ENCODE data around the gene CHRM1. TPM values are rescaled to one million over a fixed set of nuclear protein-coding genes. Genes with fewer than 3 reads are reported as not detected.

Gene CHRM1
- total and polyA plus RNA-seq, 2 of the 13 experiments (the other 11 are each of a cell fraction or from before 2014, with no cell fraction given), result not detected

DNA sequence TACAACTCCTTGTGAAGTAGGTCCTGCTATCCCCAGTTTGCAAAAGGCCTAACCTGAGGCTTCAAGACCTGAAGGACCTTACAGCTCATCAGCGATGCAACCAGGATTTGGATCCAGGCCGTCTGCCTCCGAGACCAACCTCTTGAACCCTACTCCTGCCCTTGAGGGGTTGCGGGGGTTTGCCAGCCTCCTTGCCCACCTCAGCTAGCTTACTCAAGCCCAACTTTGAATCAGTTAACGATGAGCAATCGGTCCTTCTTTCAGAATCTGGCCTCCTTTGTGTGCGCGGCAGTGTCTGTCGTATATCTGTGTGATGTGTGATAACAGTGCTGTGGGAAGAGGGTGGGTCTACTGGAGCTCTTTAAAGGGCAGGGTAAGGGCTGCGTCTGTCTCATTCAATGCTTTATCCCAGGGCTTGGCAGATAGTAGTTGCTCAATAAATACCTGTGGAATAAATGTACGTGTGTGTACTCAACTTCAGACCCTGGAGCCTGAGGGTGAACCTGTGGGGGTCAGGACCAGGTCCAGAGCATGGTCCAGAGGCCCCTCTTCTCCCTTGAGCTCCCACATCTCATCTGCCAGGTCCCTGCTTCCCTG lies 3.2 kb downstream of the CHRM1 start:
- FAIRE-seq, result no peak
- no peak for ATAC-seq
- H3K27me3 ChIP-seq (ENCODE audit: control insufficient read depth in 1 of 2, insufficient read depth in 2 of 2, low read length in 2 of 2), result peaks cover 10 to 34% of the 10 kb centered on the region in 2 experiments; a peak in 4 of 5 replicates

More for the DNA sequence above, 3.2 kb downstream of the CHRM1 start:
- ChIA-PET CTCF (ENCODE audit: low intra/inter-chr PET ratio, low total read pairs) (no interaction called here), POLR2A (no interaction called here)
- no peak for DNase-seq (ENCODE audit: low spot score)
- H3K79me2 ChIP-seq (ENCODE audit: insufficient read depth, low read length), result no peaks in the 10 kb centered on the region
- no peak overlapping the region for H3K4me3 ChIP-seq (replicated peaks in 1 of 3; ENCODE audit: insufficient read depth in 1 of 3, low read depth in 2 of 3, low read length in 3 of 3)
- H3K9me3 ChIP-seq (ENCODE audit: low read length), result no peaks in the 10 kb centered on the region
- in situ Hi-C loops (cut with HindIII; ENCODE audit: extremely low pct_ligation_motif_present, low pct_unique_long_range_greater_than_20kb), result loop anchor here (25.0 kb wide), 1 partner anchor 294 kb away; no protein-coding TSS in a partner anchor
- no peak overlapping the region for H3K27ac ChIP-seq (ENCODE audit: extremely low read length, insufficient read depth, low read length)
- no peak overlapping the region for H3K4me2 ChIP-seq (ENCODE audit: low read depth, low read length)
- BruUV-seq (replicated peaks), result no TSS peak
- no peak for TF ChIP-seq BRD4 (CRISPR knock-in tag; IDR thresholded peaks at IDR 0.05)
- TF ChIP-seq, protein P1, sequence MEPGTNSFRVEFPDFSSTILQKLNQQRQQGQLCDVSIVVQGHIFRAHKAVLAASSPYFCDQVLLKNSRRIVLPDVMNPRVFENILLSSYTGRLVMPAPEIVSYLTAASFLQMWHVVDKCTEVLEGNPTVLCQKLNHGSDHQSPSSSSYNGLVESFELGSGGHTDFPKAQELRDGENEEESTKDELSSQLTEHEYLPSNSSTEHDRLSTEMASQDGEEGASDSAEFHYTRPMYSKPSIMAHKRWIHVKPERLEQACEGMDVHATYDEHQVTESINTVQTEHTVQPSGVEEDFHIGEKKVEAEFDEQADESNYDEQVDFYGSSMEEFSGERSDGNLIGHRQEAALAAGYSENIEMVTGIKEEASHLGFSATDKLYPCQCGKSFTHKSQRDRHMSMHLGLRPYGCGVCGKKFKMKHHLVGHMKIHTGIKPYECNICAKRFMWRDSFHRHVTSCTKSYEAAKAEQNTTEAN (CRISPR knock-in tag; conservative IDR thresholded peaks at IDR 0.05), result no peak
- no peak for TF ChIP-seq RNF2 (conservative IDR thresholded peaks at IDR 0.05; ENCODE audit: low read depth)
- no peak for TF ChIP-seq ZNF790 (CRISPR knock-in tag; IDR thresholded peaks at IDR 0.05; ENCODE audit: borderline replicate concordance)
- TF ChIP-seq MIXL1 (CRISPR knock-in tag; IDR thresholded peaks at IDR 0.05), result no peak
- no peak for TF ChIP-seq ZKSCAN1 (IDR thresholded peaks at IDR 0.05; ENCODE audit: low read length)
- TF ChIP-seq ZNF33A (CRISPR knock-in tag; IDR thresholded peaks at IDR 0.05; ENCODE audit: borderline replicate concordance), result no peak
- TF ChIP-seq MTA1 (CRISPR knock-in tag; IDR thresholded peaks at IDR 0.05; ENCODE audit: borderline replicate concordance), result no peak
- TF ChIP-seq, protein P2, sequence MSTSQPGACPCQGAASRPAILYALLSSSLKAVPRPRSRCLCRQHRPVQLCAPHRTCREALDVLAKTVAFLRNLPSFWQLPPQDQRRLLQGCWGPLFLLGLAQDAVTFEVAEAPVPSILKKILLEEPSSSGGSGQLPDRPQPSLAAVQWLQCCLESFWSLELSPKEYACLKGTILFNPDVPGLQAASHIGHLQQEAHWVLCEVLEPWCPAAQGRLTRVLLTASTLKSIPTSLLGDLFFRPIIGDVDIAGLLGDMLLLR (CRISPR knock-in tag; IDR thresholded peaks at IDR 0.05), result no peak
- TF ChIP-seq SMC3 (IDR thresholded peaks at IDR 0.05; ENCODE audit: low read length), result no peak
- TF ChIP-seq MAZ (IDR thresholded peaks at IDR 0.05; ENCODE audit: borderline replicate concordance, low read depth, low read length), result no peak
- no peak for TF ChIP-seq MAZ (CRISPR knock-in tag; IDR thresholded peaks at IDR 0.05; ENCODE audit: low read depth)
- H2AFZ ChIP-seq (ENCODE audit: low read length), result no peak overlapping the region
- intact Hi-C loops (cut with micrococcal nuclease; ENCODE audit: unreplicated experiment), result no loop called here
- WGBS (ENCODE audit: low lambda C conversion rate), result 50% methylated on average over 11 of the region's 11 CpGs
- no peaks in the 10 kb centered on the region for H3K4me1 ChIP-seq (ENCODE audit: insufficient read depth, low read length)
- H3K9ac ChIP-seq (ENCODE audit: insufficient read depth, low read depth, low read length), result no peak overlapping the region
- no peaks in the 10 kb centered on the region for H3K36me3 ChIP-seq (replicated peaks in 1 of 2; ENCODE audit: control insufficient read depth in 1 of 2, insufficient read depth in 2 of 2, low read length in 2 of 2)
- H4K20me1 ChIP-seq (ENCODE audit: insufficient read depth, low read length), result no peaks in the 10 kb centered on the region

Measured in HepG2 (cell line).